ENCODE measurements around the gene FOXP1.

FOXP1 gene

GRCh38 chr3:71111784-71112440, 471.6 kb downstream of the FOXP1 start:
- FAIRE-seq: peak; percentile 63
- DNase-seq (ENCODE audit: low spot score): peak; percentile 68

- DNase-seq (ENCODE audit: low spot score) (no peak), FAIRE-seq (no peak)
Measured at GRCh38 chr3:71110385-71111222, 472.9 kb downstream of the FOXP1 start.

- DNase-seq (ENCODE audit: low spot score) (no peak), FAIRE-seq (no peak)
Measured at GRCh38 chr3:71109977-71110285, 473.6 kb downstream of the FOXP1 start.

- DNase-seq (ENCODE audit: low spot score) (peak; percentile 65), FAIRE-seq (no peak)
Measured at GRCh38 chr3:71109241-71109976, 474.1 kb downstream of the FOXP1 start.

GRCh38 chr3:71107926-71108325, 475.6 kb downstream of the FOXP1 start:
- DNase-seq (ENCODE audit: low spot score) (no peak), FAIRE-seq (no peak)

GRCh38 chr3:71104976-71105375, 478.6 kb downstream of the FOXP1 start:
- FAIRE-seq (no peak), DNase-seq (ENCODE audit: low spot score) (no peak)

- FAIRE-seq (no peak), DNase-seq (ENCODE audit: low spot score) (no peak)
Measured at GRCh38 chr3:71104556-71104955, 479.0 kb downstream of the FOXP1 start.

GRCh38 chr3:71104121-71104541, 479.4 kb downstream of the FOXP1 start:
- no peak for FAIRE-seq
- peak; percentile 42 for DNase-seq (ENCODE audit: low spot score)

- DNase-seq (ENCODE audit: low spot score) (peak; percentile 84), FAIRE-seq (peak; percentile 85)
Measured at GRCh38 chr3:71103430-71103921, 480.1 kb downstream of the FOXP1 start.

- no peak for FAIRE-seq
- peak; percentile 42 for DNase-seq (ENCODE audit: low spot score)
Measured at GRCh38 chr3:71102111-71102983, 481.2 kb downstream of the FOXP1 start.

- FAIRE-seq (no peak), DNase-seq (ENCODE audit: low spot score) (peak; percentile 10)
Measured at GRCh38 chr3:71101626-71102025, 481.9 kb downstream of the FOXP1 start.

GRCh38 chr3:71101014-71101413, 482.5 kb downstream of the FOXP1 start:
- peak; percentile 90 for FAIRE-seq
- DNase-seq (ENCODE audit: low spot score): peak; percentile 84

GRCh38 chr3:71099997-71100719, 483.4 kb downstream of the FOXP1 start:
- FAIRE-seq: no peak

GRCh38 chr3:71097557-71097956, 486.0 kb downstream of the FOXP1 start:
- no peak for DNase-seq (ENCODE audit: low spot score)
- FAIRE-seq: no peak

More at GRCh38 chr3:71099997-71100719, 483.4 kb downstream of the FOXP1 start:
- no peak for DNase-seq (ENCODE audit: low spot score)

- no peak for DNase-seq (ENCODE audit: low spot score)
- FAIRE-seq: no peak
Measured at GRCh38 chr3:71095511-71096291, 487.8 kb downstream of the FOXP1 start.

- no peak for FAIRE-seq
Measured at GRCh38 chr3:71094658-71095209, 488.8 kb downstream of the FOXP1 start.

GRCh38 chr3:71092665-71093064, 490.9 kb downstream of the FOXP1 start:
- FAIRE-seq (no peak), DNase-seq (ENCODE audit: low spot score) (no peak)

More at GRCh38 chr3:71094658-71095209, 488.8 kb downstream of the FOXP1 start:
- no peak for DNase-seq (ENCODE audit: low spot score)

GRCh38 chr3:71090207-71090606, 493.3 kb downstream of the FOXP1 start:
- DNase-seq (ENCODE audit: low spot score): no peak
- FAIRE-seq: no peak

GRCh38 chr3:71089271-71089847, 494.2 kb downstream of the FOXP1 start:
- FAIRE-seq: no peak
- no peak for DNase-seq (ENCODE audit: low spot score)

Measured in RCC 7860 (cell line).